DMS 273 treated with DMSO at 0.1 percent for 48 hours (cell line): ENCODE data around the gene SHKBP1.
A peak's percentile ranks its signal among the peaks of the same experiment; 100 is the strongest.

ENCODE experiments used
- DNase-seq: peaks from one replicate; lab custom pipeline; 2025; lab: John Stamatoyannopoulos, UW

SHKBP1 gene

DNA sequence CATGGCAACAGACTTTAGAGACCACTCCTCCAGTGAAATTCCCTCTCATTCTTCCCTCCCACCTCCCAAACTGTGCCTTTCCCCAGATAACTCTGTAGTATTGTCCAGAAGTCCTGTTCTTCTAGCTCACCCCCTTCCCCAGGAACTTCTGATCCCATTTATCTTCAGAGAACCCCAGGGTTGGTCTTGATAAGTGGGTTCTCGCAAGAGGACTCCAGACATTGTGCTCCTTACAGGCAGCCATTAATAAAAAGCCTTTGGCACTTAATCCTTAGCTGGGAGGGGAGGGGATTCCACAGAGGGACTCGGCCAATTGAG, 26.4 kb downstream of the SHKBP1 start:
- DNase-seq: no peak

DNA sequence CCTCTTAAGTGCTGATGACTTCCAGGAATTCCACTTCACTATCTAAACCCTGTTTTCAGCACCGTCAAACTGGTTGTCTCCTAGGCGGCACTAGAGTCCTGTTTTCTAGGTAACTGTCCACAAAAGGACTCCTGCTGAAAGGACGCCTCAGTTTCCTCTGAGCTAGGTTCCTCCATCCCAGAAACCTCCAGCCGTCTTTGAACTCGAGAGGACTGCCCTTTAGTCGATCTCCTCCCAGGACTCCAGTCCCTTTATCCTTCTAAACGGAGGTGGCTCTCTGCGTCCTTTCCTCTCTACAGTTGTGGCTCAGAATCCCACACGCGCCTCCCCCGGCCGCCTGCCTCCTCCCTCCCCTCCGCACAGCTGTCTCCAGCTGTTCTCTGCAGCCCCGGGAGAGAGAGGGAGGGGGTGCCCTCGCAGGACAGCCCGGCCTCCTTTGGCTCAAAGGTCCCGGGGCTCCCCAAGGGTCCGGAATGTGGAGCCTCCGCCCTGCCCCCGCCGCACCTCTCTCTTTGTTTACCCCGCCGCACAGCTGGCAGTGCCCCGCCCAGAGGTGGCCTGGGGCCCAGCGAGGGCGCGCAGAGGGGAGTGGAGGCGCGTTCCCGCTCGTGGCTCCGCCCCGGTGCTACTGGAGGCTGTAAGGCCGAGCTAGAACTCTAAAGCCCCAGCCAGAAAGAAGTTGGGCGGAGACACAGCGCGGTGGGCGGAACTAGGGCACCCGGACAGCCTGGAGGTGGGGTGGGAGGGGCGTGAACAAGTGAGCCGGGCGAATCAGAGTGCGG, 26.9 kb downstream of the SHKBP1 start:
- peak; percentile 88 for DNase-seq

DNA sequence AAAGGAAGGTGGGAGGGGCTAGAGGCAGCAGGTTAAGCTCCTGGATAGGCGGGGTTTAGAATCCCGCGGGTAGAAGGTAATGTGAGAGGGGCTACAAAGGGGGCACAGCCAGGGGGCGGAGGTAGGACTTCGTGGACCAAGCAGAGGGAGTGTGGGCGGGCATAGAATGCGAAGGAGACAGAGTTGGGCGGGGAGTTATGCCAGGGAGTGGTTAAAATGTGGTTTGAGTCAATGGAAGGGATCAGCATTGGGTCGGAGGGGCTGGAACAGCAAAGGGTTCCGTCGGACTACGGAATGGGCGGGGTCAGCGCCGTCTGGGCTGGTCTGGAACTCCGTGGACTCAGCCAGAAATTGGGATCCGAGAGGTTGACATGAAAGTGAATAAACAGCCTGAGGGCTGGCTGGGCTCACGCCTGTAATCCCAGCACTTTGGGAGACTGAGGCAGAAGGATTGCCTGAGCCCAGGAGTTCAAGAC, 27.5 kb downstream of the SHKBP1 start:
- no peak for DNase-seq

GRCh38 chr19:40604647-40605215, 28.1 kb downstream of the SHKBP1 start:
- DNase-seq: no peak

DNA sequence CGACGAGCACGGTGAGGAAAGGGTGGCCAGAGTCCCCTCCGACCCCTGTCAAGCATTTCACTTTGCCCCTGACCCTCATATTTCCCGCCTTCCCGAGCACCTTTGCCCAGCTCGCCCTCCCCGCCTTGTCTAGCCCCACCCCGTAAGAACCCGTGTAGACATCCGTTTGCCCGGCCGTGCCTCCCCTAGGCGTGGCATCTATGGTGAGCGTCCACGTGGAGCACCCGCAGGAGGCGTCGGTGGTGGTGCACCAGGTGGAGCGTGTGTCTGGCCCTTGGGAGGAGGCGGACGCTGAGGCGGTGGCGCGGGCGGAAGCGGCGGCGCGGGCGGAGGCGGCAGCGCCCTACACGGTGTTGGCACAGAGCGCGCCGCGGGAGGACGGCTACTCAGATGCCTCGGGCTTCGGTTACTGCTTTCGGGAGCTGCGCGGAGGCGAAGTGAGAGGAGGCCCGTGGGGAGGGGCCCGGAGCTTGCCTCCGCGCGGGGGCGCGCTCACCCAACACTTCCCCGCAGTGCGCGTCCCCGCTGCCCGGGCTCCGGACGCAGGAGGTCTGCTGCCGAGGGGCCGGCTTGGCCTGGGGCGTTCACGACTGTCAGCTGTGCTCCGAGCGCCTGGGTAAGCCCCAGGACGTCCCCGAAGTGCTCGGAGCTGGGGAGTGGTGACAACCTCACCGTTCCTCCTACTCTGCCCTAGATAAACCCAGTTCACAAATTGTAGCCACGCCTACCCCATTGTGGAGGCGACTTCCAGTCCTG, 28.7 kb downstream of the SHKBP1 start:
- DNase-seq: peak; percentile 76

- no peak for DNase-seq
Observed at GRCh38 chr19:40607311-40608239, 30.9 kb downstream of the SHKBP1 start.

DNA sequence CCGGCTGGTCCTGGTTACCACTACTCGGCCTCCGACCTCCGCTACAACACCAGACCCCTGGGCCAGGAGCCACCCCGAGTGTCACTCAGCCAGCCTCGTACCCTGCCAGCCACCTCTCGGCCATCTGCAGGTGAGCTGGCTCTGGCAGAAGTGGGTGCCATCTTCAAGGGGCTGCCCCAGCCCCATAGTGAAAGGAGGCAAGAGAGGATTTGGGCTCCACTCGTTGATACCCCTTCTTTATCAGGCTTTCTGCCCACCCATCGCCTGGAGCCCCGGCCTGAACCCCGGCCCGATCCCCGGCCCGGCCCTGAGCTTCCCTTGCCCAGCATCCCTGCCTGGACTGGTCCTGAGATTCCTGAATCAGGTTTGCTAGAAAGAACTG, 31.6 kb downstream of the SHKBP1 start:
- DNase-seq: no peak

GRCh38 chr19:40608957-40609356, 32.3 kb downstream of the SHKBP1 start:
- no peak for DNase-seq

DNA sequence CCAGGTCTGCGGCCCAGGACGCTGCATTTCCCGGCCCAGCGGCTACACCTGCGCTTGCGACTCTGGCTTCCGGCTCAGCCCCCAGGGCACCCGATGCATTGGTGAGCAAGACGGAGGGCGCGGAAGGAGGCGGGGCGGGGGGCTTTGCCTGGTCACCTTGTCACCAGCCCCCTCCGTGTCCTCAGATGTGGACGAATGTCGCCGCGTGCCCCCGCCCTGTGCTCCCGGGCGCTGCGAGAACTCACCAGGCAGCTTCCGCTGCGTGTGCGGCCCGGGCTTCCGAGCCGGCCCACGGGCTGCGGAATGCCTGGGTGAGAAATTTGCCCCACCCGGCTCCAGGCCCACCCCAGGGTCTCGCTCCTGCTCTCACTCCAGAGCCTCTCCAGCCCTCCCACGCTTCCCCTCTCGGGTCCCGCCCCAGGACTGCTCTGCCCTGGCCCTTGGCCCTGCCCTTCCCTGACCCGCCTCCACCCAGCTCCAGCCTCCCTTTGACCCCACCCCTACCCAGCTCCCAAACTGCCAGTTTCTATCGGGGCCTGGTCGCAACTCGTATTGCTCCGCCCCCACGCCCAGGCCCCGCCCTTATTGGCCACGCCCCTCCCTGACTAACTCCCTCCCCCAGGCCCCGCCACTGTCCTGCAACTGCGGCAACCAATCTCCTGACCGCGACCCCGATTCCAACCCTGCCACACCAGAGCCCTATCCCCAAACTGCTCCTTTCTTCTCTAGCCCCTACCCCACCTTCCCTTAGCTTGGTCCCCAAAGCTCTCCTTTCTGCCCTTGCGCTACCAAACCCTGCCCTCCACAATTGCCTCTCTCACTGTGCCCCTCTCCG, 33.1 kb downstream of the SHKBP1 start:
- DNase-seq: no peak

- no peak for DNase-seq
Observed at GRCh38 chr19:40610396-40611064, 33.9 kb downstream of the SHKBP1 start.

DNA sequence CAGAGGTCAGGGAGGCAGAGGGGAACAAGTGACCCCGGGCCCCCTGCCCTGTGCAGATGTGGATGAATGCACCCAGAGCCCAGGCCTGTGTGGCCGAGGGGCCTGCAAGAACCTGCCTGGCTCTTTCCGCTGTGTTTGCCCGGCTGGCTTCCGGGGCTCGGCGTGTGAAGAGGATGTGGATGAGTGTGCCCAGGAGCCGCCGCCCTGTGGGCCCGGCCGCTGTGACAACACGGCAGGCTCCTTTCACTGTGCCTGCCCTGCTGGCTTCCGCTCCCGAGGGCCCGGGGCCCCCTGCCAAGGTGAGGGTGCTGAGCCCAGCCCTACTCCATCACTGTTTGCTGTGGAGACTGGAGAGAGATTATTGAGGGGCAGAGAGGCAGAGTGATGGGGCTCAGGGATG, 34.4 kb downstream of the SHKBP1 start:
- no peak for DNase-seq

DNA sequence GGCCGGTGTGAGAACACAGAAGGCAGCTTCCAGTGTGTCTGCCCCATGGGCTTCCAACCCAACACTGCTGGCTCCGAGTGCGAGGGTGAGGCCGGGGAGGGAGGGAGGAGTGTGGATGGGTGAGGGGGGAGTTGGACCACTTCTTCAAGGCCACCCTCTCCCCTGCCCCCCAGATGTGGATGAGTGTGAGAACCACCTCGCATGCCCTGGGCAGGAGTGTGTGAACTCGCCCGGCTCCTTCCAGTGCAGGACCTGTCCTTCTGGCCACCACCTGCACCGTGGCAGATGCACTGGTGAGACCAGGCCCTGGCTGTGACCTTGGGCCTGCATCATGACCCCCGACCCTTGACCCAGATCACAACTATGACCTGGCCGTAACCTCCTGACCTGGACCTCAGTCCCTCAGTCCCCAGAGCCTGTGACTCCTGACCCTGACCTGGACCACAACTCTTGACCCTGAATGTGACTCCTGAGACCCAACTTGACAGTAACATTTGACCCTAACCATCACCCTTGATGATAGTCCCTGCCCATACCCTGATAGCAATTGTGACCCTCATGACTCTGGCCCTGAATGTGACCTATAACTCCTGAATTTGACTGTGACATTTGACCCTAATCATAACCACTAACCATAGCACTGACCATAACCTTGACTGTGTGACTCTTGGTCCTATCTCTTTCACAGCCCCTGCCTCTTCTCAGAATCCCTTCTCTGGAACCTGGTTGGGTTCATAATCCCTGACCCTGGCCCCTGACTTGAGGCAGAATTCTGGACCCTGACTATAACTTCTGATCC, 35.4 kb downstream of the SHKBP1 start:
- no peak for DNase-seq

GRCh38 chr19:40612831-40613689, 36.4 kb downstream of the SHKBP1 start:
- DNase-seq: no peak

GRCh38 chr19:40613690-40614621, 37.3 kb downstream of the SHKBP1 start:
- DNase-seq: no peak

- no peak for DNase-seq
Observed at GRCh38 chr19:40614622-40615411, 38.1 kb downstream of the SHKBP1 start.

- no peak for DNase-seq
Observed at GRCh38 chr19:40616178-40616577, 39.5 kb downstream of the SHKBP1 start.

DNA sequence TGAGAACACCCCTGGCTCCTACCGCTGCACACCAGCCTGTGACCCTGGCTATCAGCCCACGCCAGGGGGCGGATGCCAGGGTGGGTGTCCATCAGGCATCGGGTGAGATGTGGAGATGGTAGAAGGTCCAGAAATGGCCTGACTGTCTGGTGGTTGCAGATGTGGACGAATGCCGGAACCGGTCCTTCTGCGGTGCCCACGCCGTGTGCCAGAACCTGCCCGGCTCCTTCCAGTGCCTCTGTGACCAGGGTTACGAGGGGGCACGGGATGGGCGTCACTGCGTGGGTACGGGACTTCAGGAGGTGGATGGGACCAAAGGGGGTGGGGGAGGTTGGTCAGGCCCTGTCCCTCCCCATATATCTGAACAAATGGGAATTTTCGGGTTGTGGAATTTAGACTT, 40.3 kb downstream of the SHKBP1 start:
- DNase-seq: no peak
